Thoracic aorta (tissue), 2 donors: Measurements from ENCODE around the gene PKDREJ. TPM values are rescaled to one million over a fixed set of nuclear protein-coding genes. Genes with fewer than 3 reads are reported as not detected.
"Not testable (repeated sequence)": the region's sequence is repeated elsewhere in the genome, so short reads cannot be mapped to it uniquely, and the experiment has no call there.

Experiments
- ATAC-seq: fragments of 150-250 bp; one replicate; pipeline ENCODE4 v1.8.0; 2017; ENCODE audit warnings: low read depth; ENCODE audit not compliant: insufficient number of reproducible peaks, low FRiP score
- DNase-seq: peaks from one replicate; pipeline ENCODE4 v3.0.0-alpha.2; 2020; ENCODE audit warnings: low spot score
- H3K27ac ChIP-seq, 2 donors: fragments of 200-600 bp; sonication (generic); 1 replicate in 1 of 2; 2 replicates in 1 of 2; pipeline ENCODE4 v1.5.1; 2016; ENCODE audit warnings: mild to moderate bottlenecking in 2 of 2, moderate library complexity in 2 of 2
- H3K27me3 ChIP-seq: fragments of 200-600 bp; sonication (generic); replicated peaks from 2 replicates; pipeline ENCODE4 v1.6.0; 2016; ENCODE audit warnings: mild to moderate bottlenecking; ENCODE audit not compliant: insufficient read depth
- H3K36me3 ChIP-seq: fragments of 200-600 bp; sonication (generic); one replicate; pipeline ENCODE4 v1.5.1; 2016
- H3K4me1 ChIP-seq, 2 donors: fragments of 200-600 bp; sonication (generic); 1 replicate in 1 of 2; 2 replicates in 1 of 2; pipeline versions ENCODE4 v1.5.1 to v1.6.0; 2016; ENCODE audit warnings: low read depth in 2 of 2, mild to moderate bottlenecking in 1 of 2; ENCODE audit not compliant: control insufficient read depth in 1 of 2
- H3K4me3 ChIP-seq: fragments of 200-600 bp; sonication (generic); 2 replicates; pipeline ENCODE4 v1.5.1; 2016; ENCODE audit warnings: mild to moderate bottlenecking
- H3K9me3 ChIP-seq: fragments of 200-600 bp; sonication (generic); 2 replicates; pipeline ENCODE4 v1.5.1; 2016
- CTCF ChIP-seq: fragments of 200-600 bp; sonication (generic); IDR thresholded peaks from one replicate; pipeline ENCODE4 v1.5.1; 2019; ENCODE audit warnings: antibody characterized with exemption
- total RNA-seq, 2 donors: library from RNA; depleted of rRNA; stranded (reverse); fragments of >200 nt; gene quantifications; one replicate each; pipeline versions ENCODE4 v1.1.0 to v1.2.3, GENCODE V29; 2016

Gene PKDREJ, protein sequence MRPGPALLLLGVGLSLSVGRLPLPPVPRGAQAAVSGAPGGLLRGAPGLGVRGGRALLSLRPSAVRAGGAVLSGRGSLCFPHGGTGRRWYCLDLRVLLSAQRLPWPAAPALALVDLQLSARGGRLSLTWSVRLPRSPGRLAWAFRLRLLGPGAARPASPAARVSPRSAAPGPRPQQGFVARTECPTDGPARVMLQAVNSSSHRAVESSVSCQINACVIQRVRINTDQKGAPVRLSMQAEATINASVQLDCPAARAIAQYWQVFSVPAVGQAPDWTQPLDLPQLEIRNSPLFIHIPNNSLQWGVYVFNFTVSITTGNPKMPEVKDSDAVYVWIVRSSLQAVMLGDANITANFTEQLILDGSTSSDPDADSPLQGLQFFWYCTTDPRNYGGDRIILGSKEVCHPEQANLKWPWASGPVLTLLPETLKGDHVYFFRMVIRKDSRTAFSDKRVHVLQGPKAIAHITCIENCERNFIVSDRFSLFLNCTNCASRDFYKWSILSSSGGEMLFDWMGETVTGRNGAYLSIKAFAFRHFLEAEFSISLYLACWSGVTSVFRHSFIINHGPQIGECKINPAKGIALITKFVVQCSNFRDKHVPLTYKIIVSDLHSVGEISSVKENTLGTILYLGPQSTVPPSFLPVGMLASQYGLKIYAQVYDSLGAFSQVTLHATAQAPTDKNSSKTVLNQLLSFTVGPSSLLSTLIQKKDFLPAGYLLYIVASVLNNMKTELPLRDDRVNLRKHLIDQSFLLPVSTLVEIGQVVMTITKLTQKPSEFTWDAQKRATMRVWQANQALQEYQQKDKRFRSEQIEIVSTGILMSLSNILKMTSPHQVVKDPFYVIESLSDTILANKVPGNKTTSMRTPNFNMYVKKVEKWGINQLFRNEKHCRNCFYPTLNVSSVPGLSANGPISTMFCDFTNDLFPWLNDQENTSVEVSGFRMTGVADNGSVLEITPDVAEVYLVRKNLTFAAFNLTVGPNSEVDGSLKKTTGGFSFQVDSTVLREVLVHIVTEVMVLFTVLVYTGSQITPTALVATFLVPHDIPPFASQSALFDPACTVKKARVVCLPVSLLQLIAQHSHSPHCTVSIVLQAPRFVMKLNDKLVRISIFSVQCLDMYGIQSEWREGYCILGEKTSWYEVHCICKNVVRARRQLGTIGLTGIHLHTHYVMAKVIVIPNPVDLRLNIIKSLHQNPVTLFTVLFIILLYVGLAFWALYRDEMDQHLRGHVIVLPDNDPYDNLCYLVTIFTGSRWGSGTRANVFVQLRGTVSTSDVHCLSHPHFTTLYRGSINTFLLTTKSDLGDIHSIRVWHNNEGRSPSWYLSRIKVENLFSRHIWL (N-terminal part only)
- total RNA-seq: under 1 TPM in 1 of 2 donors, not detected in 1; under 0.01 TPM

GRCh38 chr22:46263216-46263590 is at the start of gene PKDREJ:
PKDREJ (minus strand) TSS chr22:46263343; CDS start chr22:46263322, 21 bp downstream.
- Histone ChIP-seq H3K4me1 (peaks cover 3 to 10% of the 10 kb centered on the region in 2 donors), H3K27me3 (no peaks in the 10 kb centered on the region), H3K4me3 (peak within 1 kb of the TSS; percentile 66), H3K36me3 (no peaks in the 10 kb centered on the region), H3K9me3 (no peaks in the 10 kb centered on the region), H3K27ac (no peak within 1 kb of the TSS)
- no peak for TF ChIP-seq CTCF
- ATAC-seq: no peak
- DNase-seq: no peak

DNA sequence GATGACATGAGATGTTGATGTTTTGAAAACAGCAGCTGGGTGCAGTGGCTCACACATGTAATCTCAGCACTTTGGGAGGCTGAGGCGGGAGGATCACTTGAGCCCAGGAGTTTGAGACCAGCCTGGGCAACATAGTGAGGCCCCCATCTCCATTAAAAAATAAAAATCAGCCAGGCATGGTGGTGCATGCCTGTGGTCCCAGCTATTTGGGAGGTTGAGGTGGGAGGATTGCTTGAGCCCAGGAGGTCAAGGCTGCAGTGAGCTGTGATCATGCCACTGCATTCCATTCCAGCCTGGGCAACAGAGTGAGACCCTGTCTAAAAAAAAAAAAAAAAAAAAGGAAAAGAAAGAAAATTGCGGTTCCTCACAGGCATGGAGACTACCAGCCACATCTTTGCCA is 49.7 kb upstream of the PKDREJ start:
- not testable (repeated sequence) for H3K4me1 ChIP-seq, H3K27me3 ChIP-seq, H3K4me3 ChIP-seq, H3K9me3 ChIP-seq, DNase-seq, ATAC-seq, H3K27ac ChIP-seq, H3K36me3 ChIP-seq

DNA sequence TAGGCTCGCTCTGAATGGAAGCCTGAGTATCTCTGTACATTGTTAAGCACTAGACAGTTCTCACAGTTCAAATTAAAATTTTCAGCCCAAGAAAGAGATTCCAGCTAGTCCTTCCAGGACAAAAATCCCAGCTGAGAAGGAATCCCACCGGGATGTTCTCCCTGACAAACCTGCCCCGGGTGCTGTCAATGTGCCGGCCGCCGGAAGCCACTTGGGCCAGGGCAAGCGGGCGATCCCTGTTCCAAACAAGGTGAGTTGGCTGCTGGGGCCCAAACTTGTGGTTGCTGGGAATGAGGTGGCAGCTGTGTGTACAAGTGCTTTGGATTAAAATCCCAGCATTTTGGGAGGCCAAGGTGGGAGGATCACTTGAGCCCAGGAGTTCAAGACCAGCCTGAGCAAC is 48.9 kb upstream of the PKDREJ start:
- Histone ChIP-seq H3K27me3 (no peaks in the 10 kb centered on the region), H3K4me1 (no peaks in the 10 kb centered on the region), H3K27ac (no peak overlapping the region), H3K36me3 (no peaks in the 10 kb centered on the region), H3K9me3 (no peaks in the 10 kb centered on the region), H3K4me3 (no peak overlapping the region)
- no peak for ATAC-seq
- TF ChIP-seq CTCF: no peak
- DNase-seq: no peak

GRCh38 chr22:46309526-46310085 is 46.5 kb upstream of the PKDREJ start:
- Histone ChIP-seq H3K27ac (no peak overlapping the region), H3K4me1 (no peaks in the 10 kb centered on the region), H3K9me3 (no peaks in the 10 kb centered on the region), H3K27me3 (no peaks in the 10 kb centered on the region), H3K4me3 (no peak overlapping the region), H3K36me3 (no peaks in the 10 kb centered on the region)
- no peak for TF ChIP-seq CTCF
- DNase-seq (no peak), ATAC-seq (no peak)

GRCh38 chr22:46308283-46308988 is 45.3 kb upstream of the PKDREJ start:
- Histone ChIP-seq H3K27me3 (no peaks in the 10 kb centered on the region), H3K4me1 (no peaks in the 10 kb centered on the region), H3K36me3 (no peaks in the 10 kb centered on the region), H3K9me3 (no peaks in the 10 kb centered on the region), H3K27ac (no peak overlapping the region), H3K4me3 (no peak overlapping the region)
- no peak for ATAC-seq
- TF ChIP-seq CTCF: no peak
- DNase-seq: no peak
